HL-60 (cell line): ENCODE data around the gene MYOF.

Source experiments
- CTCF ChIP-seq: IDR thresholded peaks from one replicate; pipeline ENCODE4 v1.5.1; 2011; ENCODE audit warnings: low read length, control low read depth, inconsistent platforms; ENCODE audit not compliant: insufficient read depth
- REST ChIP-seq: IDR thresholded peaks from 2 replicates; pipeline ENCODE4 v1.6.1; 2012; ENCODE audit warnings: low read depth; ENCODE audit not compliant: insufficient replicate concordance

- TF ChIP-seq CTCF = no peak
- TF ChIP-seq REST = no peak
Observed at GRCh38 chr10:93495654-93496321, 13.7 kb upstream of the MYOF start.
